ENCODE measurements around the gene LRTM2. TPM values are rescaled to one million over a fixed set of nuclear protein-coding genes. Genes with fewer than 3 reads are reported as not detected.

LRTM2 gene
- total RNA-seq, 2 donors from 2014 or later: not detected

DNA sequence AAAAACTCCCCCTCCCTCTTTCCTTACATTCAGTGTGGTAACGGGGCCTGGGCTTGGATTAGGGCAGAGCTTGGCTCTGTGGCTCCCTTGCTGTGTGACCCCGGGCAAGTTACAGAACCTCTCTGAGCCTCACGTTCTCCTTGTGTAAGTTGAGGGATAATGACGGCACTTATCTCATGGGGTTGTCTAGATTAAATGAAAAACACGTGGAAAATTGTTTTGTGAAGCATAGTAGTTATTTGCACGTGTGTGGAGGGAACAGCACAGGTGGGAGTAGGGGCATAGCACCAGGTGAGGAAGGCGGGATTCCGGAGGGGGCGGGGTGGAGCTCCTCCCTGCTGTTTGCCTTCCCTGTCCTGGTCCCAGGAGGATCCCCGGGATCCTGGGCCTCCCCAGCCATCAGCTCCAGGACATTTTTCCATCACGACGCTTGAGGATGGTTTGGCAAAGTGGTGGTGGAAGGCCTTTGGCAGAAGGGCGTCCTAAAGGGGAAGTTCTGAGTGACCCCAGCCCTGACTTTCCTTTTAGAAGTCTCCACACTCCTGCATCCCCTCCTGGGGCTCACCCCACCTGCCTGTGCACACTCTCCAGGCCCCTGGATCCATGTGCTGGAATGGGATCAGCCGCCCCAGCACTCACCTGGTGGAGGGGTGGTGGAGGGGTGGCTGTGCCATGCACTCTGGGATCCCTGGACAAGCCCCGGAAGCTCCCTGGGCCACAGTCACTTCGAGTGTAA lies 22.7 kb downstream of the LRTM2 start:
- Histone ChIP-seq H3K27ac (no peak overlapping the region), H3K36me3 (no peaks in the 10 kb centered on the region), H3K27me3 (replicated peaks; ENCODE audit: insufficient read depth) (peaks cover 6% of the 10 kb centered on the region), H3K9me3 (no peaks in the 10 kb centered on the region), H3K4me1 (replicated peaks) (no peaks in the 10 kb centered on the region), H3K4me3 (no peak overlapping the region)
- TF ChIP-seq POLR2A (IDR thresholded peaks at IDR 0.05) (no peak), POLR2AphosphoS5 (IDR thresholded peaks at IDR 0.05) (no peak)
- TF ChIP-seq, protein P1, sequence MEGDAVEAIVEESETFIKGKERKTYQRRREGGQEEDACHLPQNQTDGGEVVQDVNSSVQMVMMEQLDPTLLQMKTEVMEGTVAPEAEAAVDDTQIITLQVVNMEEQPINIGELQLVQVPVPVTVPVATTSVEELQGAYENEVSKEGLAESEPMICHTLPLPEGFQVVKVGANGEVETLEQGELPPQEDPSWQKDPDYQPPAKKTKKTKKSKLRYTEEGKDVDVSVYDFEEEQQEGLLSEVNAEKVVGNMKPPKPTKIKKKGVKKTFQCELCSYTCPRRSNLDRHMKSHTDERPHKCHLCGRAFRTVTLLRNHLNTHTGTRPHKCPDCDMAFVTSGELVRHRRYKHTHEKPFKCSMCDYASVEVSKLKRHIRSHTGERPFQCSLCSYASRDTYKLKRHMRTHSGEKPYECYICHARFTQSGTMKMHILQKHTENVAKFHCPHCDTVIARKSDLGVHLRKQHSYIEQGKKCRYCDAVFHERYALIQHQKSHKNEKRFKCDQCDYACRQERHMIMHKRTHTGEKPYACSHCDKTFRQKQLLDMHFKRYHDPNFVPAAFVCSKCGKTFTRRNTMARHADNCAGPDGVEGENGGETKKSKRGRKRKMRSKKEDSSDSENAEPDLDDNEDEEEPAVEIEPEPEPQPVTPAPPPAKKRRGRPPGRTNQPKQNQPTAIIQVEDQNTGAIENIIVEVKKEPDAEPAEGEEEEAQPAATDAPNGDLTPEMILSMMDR (IDR thresholded peaks at IDR 0.05): no peak
- 78% methylated on average over 16 of the region's 16 CpGs for WGBS
- no peak for DNase-seq (ENCODE audit: low spot score)
- intact Hi-C loops (cut with DNase I): no loop called here

DNA sequence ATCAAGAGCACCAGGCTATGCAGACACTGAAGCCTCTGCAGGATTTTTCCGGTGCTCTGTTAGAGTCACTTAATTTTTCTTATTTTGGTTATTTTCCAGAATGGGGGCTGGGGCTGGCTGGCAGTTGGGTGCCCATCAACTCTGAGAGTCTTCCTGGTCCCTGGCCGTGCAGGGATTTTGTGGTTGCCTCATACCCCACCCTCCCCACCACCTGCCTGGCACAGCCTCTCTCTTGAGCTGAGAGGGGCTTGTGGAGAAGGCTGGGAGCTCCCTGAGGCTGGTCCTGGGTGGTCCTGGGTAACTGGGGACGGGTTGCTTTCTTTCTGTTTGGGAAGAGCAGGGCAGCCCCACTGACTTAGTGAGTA lies 23.3 kb downstream of the LRTM2 start:
- H3K36me3 ChIP-seq: no peaks in the 10 kb centered on the region
- intact Hi-C loops (cut with DNase I): no loop called here
- no peaks in the 10 kb centered on the region for H3K9me3 ChIP-seq
- no peaks in the 10 kb centered on the region for H3K4me1 ChIP-seq (replicated peaks)
- 78% methylated on average over 3 of the region's 3 CpGs for WGBS
- no peak overlapping the region for H3K4me3 ChIP-seq
- H3K27ac ChIP-seq: no peak overlapping the region
- TF ChIP-seq, protein P1 (IDR thresholded peaks at IDR 0.05): no peak
- no peak for TF ChIP-seq POLR2A (IDR thresholded peaks at IDR 0.05)
- no peak for TF ChIP-seq POLR2AphosphoS5 (IDR thresholded peaks at IDR 0.05)
- no peak for DNase-seq (ENCODE audit: low spot score)
- peaks cover 6% of the 10 kb centered on the region for H3K27me3 ChIP-seq (replicated peaks; ENCODE audit: insufficient read depth)

DNA sequence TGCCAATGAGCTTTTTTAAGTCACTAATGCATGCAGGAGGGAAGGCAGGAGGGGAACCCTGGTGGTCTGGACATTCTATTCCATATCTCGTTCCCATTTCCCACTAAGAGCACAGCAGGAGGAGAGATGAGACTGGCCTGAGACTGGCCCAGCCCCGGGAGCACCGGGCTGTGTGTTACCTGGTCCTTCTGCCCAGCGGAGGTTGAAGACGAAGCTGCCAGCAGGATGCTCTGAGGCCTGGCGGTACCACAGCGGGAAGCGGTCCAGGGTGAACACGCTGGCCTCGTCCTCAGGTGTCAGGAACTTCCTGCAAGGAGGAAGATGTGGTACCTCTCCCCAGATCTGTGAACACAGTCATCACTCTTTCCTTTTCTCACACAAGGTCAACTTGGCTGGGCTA lies 23.9 kb downstream of the LRTM2 start:
- no peaks in the 10 kb centered on the region for H3K9me3 ChIP-seq
- DNase-seq (ENCODE audit: low spot score): no peak
- H3K36me3 ChIP-seq: no peaks in the 10 kb centered on the region
- H3K27ac ChIP-seq: no peak overlapping the region
- H3K4me3 ChIP-seq: no peak overlapping the region
- TF ChIP-seq, protein P1 (IDR thresholded peaks at IDR 0.05): no peak
- no peak for TF ChIP-seq POLR2A (IDR thresholded peaks at IDR 0.05)
- no peak for TF ChIP-seq POLR2AphosphoS5 (IDR thresholded peaks at IDR 0.05)
- intact Hi-C loops (cut with DNase I): no loop called here
- H3K4me1 ChIP-seq (replicated peaks): no peaks in the 10 kb centered on the region
- WGBS: 68% methylated on average over 10 of the region's 10 CpGs
- H3K27me3 ChIP-seq (replicated peaks; ENCODE audit: insufficient read depth): peaks cover 6% of the 10 kb centered on the region

DNA sequence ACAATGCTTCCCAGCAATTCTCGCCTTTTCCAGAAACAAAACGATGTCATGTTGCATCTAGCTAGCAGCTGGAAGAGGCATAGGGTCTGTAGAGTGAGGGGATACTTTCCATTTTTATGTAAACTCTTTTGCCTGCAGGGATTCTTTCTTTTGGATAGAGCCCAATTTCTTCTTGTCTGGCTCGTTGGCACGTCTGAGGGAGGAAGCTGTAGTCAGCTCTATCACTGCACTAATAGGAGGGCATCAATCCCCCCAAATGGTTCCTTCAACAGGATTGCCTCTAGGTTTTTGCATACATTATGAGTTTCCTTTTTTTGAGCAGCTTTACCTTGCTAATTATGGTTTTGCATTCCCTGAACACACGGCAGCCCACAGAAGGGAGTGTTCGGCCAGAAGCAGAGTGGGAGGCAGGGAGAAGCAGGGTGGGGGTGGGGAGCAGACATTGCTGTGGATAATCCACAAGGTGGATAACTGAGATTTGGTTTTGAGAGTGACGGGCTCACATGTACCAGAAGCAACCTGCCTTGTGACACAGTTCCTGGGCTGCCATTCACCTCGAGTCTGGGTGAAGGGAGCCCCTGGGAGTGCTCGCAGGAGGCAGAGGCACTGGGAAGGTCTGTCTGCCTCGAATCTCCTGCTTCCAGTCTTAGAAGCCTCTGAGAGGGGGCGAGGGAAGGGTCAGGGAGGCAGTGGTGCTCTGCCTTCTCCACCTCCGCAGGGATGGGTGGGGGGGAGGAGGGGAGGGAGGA lies 24.5 kb downstream of the LRTM2 start:
- intact Hi-C loops (cut with DNase I): no loop called here
- Histone ChIP-seq H3K4me3 (no peak overlapping the region), H3K27me3 (replicated peaks; ENCODE audit: insufficient read depth) (peaks cover 6% of the 10 kb centered on the region), H3K27ac (no peak overlapping the region), H3K9me3 (no peaks in the 10 kb centered on the region), H3K4me1 (replicated peaks) (no peaks in the 10 kb centered on the region), H3K36me3 (no peaks in the 10 kb centered on the region)
- WGBS: 45% methylated on average over 12 of the region's 12 CpGs
- DNase-seq (ENCODE audit: low spot score): no peak
- TF ChIP-seq POLR2AphosphoS5 (IDR thresholded peaks at IDR 0.05) (no peak), POLR2A (IDR thresholded peaks at IDR 0.05) (no peak)
- TF ChIP-seq, protein P1 (IDR thresholded peaks at IDR 0.05): no peak
